ENCODE measurements around the gene CSPG5. TPM values are rescaled to one million over a fixed set of nuclear protein-coding genes. Genes with fewer than 3 reads are reported as not detected.

Gene CSPG5
- total and polyA plus RNA-seq, 5 donors from 2014 or later = 0.25 TPM; not detected in 4

- H3K4me3 Mint-ChIP-seq = no peak overlapping the region
- H3K36me3 ChIP-seq (ENCODE audit: control insufficient read depth, insufficient read depth, low read length) = no peaks in the 10 kb centered on the region
- no peaks in the 10 kb centered on the region for H3K4me1 Mint-ChIP-seq
- no peaks in the 10 kb centered on the region for H3K4me1 ChIP-seq (ENCODE audit: control insufficient read depth, insufficient read depth, low read length, poor library complexity, severe bottlenecking)
- H3K27me3 Mint-ChIP-seq = peaks cover 26% of the 10 kb centered on the region
- no peaks in the 10 kb centered on the region for H3K9me3 ChIP-seq (ENCODE audit: control insufficient read depth in 2 of 2, low read length in 2 of 2)
- no peaks in the 10 kb centered on the region for H3K36me3 Mint-ChIP-seq
- no peak for DNase-seq
- H3K9me3 Mint-ChIP-seq = no peaks in the 10 kb centered on the region
- H3K27ac Mint-ChIP-seq = peak overlapping the region in 1 of 3 donors; percentile 4
- ATAC-seq (ENCODE audit: low read depth in 2 of 2) = no peak
- no peak overlapping the region for H3K4me3 ChIP-seq (ENCODE audit: low read depth, low read length)
- H3K27ac ChIP-seq (ENCODE audit: insufficient read depth, low read length, poor library complexity, severe bottlenecking) = no peak overlapping the region
- no peaks in the 10 kb centered on the region for H3K27me3 ChIP-seq (ENCODE audit: control insufficient read depth, insufficient read depth, low read length)
Measured at GRCh38 chr3:47533996-47534454, 44.6 kb downstream of the CSPG5 start.

- Mint-ChIP-seq H3K27ac (no peak overlapping the region), H3K36me3 (no peaks in the 10 kb centered on the region), H3K27me3 (peaks cover 26% of the 10 kb centered on the region), H3K4me1 (no peaks in the 10 kb centered on the region), H3K4me3 (no peak overlapping the region), H3K9me3 (no peaks in the 10 kb centered on the region)
- H3K4me1 ChIP-seq (ENCODE audit: control insufficient read depth, insufficient read depth, low read length, poor library complexity, severe bottlenecking) = no peaks in the 10 kb centered on the region
- H3K36me3 ChIP-seq (ENCODE audit: control insufficient read depth, insufficient read depth, low read length) = no peaks in the 10 kb centered on the region
- no peak overlapping the region for H3K27ac ChIP-seq (ENCODE audit: insufficient read depth, low read length, poor library complexity, severe bottlenecking)
- no peak overlapping the region for H3K4me3 ChIP-seq (ENCODE audit: low read depth, low read length)
- ATAC-seq (ENCODE audit: low read depth in 2 of 2) (no peak), DNase-seq (no peak)
- H3K27me3 ChIP-seq (ENCODE audit: control insufficient read depth, insufficient read depth, low read length) = no peaks in the 10 kb centered on the region
- no peaks in the 10 kb centered on the region for H3K9me3 ChIP-seq (ENCODE audit: control insufficient read depth in 2 of 2, low read length in 2 of 2)
Measured at GRCh38 chr3:47533481-47533880, 45.2 kb downstream of the CSPG5 start.

DNA sequence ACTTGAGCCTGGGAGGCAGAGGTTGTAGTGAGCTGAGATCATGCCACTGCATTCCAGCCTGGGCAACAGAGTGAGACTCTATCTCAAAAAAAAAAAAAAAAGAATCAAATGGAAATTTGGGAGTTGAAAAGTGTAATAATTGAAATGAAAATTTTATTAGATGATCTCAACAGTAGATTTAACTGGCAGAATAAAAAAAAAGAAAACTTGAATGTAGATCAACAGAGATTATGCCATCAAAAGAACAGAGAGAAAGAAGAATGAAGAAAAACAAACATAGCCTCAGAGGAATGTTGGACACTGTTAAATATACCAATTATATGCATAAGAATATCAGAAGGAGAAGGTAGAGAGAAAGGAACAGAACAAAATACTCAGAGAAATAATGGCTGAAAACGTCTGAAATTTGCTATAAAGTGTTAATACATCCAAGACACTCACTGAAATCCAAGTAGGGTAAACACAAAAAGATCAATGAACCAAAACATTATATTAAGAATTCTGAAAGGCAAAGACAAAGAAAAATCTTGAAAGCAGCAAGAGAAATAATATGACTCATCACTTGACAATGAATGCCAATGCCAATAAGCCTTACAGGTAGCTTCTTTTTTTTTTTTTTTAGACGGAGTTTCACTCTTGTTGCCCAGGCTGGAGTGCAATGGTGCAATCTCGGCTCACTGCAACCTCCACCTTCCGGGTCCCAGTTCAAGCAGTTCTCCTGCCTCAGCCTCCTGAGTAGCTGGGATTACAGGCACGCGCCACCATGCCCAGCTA, 50.5 kb downstream of the CSPG5 start:
- peaks cover 0 to 4% of the 10 kb centered on the region in 2 experiments for H3K9me3 ChIP-seq (ENCODE audit: control insufficient read depth in 2 of 2, low read length in 2 of 2)
- no peak overlapping the region for H3K4me3 ChIP-seq (ENCODE audit: low read depth, low read length)
- no peak for DNase-seq
- no peak overlapping the region for H3K27ac ChIP-seq (ENCODE audit: insufficient read depth, low read length, poor library complexity, severe bottlenecking)
- Mint-ChIP-seq H3K9me3 (peaks cover 0 to 4% (median 2%) of the 10 kb centered on the region in 7 donors), H3K27me3 (peaks cover 7% of the 10 kb centered on the region), H3K36me3 (no peaks in the 10 kb centered on the region), H3K27ac (no peak overlapping the region), H3K4me3 (no peak overlapping the region), H3K4me1 (peaks cover 0 to 6% (median 0%) of the 10 kb centered on the region in 4 donors)
- no peaks in the 10 kb centered on the region for H3K36me3 ChIP-seq (ENCODE audit: control insufficient read depth, insufficient read depth, low read length)
- H3K4me1 ChIP-seq (ENCODE audit: control insufficient read depth, insufficient read depth, low read length, poor library complexity, severe bottlenecking) = no peaks in the 10 kb centered on the region
- ATAC-seq (ENCODE audit: low read depth in 2 of 2) = no peak
- no peaks in the 10 kb centered on the region for H3K27me3 ChIP-seq (ENCODE audit: control insufficient read depth, insufficient read depth, low read length)

- no peak overlapping the region for H3K4me3 Mint-ChIP-seq
Measured at GRCh38 chr3:47525617-47526016, 53.0 kb downstream of the CSPG5 start.

GRCh38 chr3:47523310-47524073, 55.2 kb downstream of the CSPG5 start:
- Histone ChIP-seq H3K36me3 (ENCODE audit: control insufficient read depth, insufficient read depth, low read length) (no peaks in the 10 kb centered on the region), H3K9me3 (ENCODE audit: control insufficient read depth in 2 of 2, low read length in 2 of 2) (peaks cover 0 to 4% of the 10 kb centered on the region in 2 experiments), H3K4me1 (ENCODE audit: control insufficient read depth, insufficient read depth, low read length, poor library complexity, severe bottlenecking) (no peaks in the 10 kb centered on the region), H3K27ac (ENCODE audit: insufficient read depth, low read length, poor library complexity, severe bottlenecking) (no peak overlapping the region), H3K4me3 (ENCODE audit: low read depth, low read length) (no peak overlapping the region), H3K27me3 (ENCODE audit: control insufficient read depth, insufficient read depth, low read length) (no peaks in the 10 kb centered on the region)
- Mint-ChIP-seq H3K4me1 (peaks cover 0 to 6% (median under 1%) of the 10 kb centered on the region in 4 donors), H3K36me3 (no peaks in the 10 kb centered on the region), H3K9me3 (peaks cover 0 to 4% (median 2%) of the 10 kb centered on the region in 7 donors), H3K27ac (no peak overlapping the region), H3K27me3 (peaks cover 10% of the 10 kb centered on the region), H3K4me3 (no peak overlapping the region)
- no peak for ATAC-seq (ENCODE audit: low read depth in 2 of 2)
- DNase-seq = no peak

More at GRCh38 chr3:47525617-47526016, 53.0 kb downstream of the CSPG5 start:
- Mint-ChIP-seq H3K36me3 (no peaks in the 10 kb centered on the region), H3K27me3 (peaks cover 8% of the 10 kb centered on the region), H3K9me3 (peaks cover 0 to 4% (median 2%) of the 10 kb centered on the region in 7 donors), H3K27ac (no peak overlapping the region), H3K4me1 (peaks cover 0 to 6% (median under 1%) of the 10 kb centered on the region in 4 donors)
- peaks cover 0 to 4% of the 10 kb centered on the region in 2 experiments for H3K9me3 ChIP-seq (ENCODE audit: control insufficient read depth in 2 of 2, low read length in 2 of 2)
- no peak for DNase-seq
- H3K4me3 ChIP-seq (ENCODE audit: low read depth, low read length) = no peak overlapping the region
- no peak for ATAC-seq (ENCODE audit: low read depth in 2 of 2)
- no peaks in the 10 kb centered on the region for H3K27me3 ChIP-seq (ENCODE audit: control insufficient read depth, insufficient read depth, low read length)
- no peak overlapping the region for H3K27ac ChIP-seq (ENCODE audit: insufficient read depth, low read length, poor library complexity, severe bottlenecking)
- no peaks in the 10 kb centered on the region for H3K36me3 ChIP-seq (ENCODE audit: control insufficient read depth, insufficient read depth, low read length)
- no peaks in the 10 kb centered on the region for H3K4me1 ChIP-seq (ENCODE audit: control insufficient read depth, insufficient read depth, low read length, poor library complexity, severe bottlenecking)

DNA sequence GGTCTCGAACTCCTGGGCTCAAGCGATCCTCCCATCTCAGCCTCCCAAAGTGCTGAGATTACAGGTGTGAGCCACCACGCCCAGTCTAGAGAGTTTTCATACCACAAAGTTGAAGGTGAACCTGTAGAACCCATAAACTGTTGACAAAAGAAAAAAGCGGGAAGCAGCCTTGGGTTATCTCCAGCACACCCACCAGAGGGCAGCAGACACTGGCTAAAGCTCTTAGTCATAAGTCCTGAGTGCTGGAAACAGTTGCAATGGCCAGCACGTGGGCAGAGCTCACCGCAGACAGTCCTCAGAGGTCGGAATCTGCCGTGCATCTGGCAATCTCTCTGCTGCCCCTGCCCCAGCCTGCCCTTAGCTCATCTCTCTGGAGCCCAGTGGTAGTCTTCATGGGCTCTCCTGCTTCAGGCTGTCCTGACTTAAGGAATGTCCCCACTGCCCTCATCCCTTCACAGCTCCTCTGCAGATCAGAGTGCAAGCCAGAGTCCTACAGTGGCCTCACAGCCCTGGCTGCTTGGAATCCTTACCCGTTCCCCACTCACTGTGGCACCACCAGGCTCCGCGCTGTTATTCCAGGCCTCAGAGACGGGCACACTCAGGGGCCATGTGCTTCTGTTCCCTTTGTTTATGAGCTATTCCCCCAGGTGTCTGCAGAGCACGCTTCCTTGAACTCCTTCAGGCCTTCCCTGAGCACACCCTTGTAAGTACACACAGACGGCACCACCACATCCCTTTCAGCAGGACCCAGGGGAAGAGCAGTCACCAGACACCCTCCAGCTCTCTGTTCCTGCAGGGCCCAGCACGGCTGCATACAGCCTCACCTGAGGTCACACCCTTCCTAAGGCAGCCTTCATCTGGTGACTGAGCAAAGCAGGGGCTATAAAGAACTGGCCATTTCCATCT, 56.3 kb downstream of the CSPG5 start:
- DNase-seq (peak; percentile 56 to 88 (median 67)), ATAC-seq (ENCODE audit: low read depth in 2 of 2) (peak; percentile 75 to 81)
- Mint-ChIP-seq H3K27ac (no peak overlapping the region), H3K36me3 (no peaks in the 10 kb centered on the region), H3K4me1 (peaks cover 0 to 6% (median under 1%) of the 10 kb centered on the region in 4 donors), H3K4me3 (no peak overlapping the region), H3K9me3 (peaks cover 0 to 5% (median 0%) of the 10 kb centered on the region in 7 donors), H3K27me3 (peaks cover 15% of the 10 kb centered on the region)
- no peaks in the 10 kb centered on the region for H3K9me3 ChIP-seq (ENCODE audit: control insufficient read depth in 2 of 2, low read length in 2 of 2)
- H3K27me3 ChIP-seq (ENCODE audit: control insufficient read depth, insufficient read depth, low read length) = no peaks in the 10 kb centered on the region
- no peaks in the 10 kb centered on the region for H3K4me1 ChIP-seq (ENCODE audit: control insufficient read depth, insufficient read depth, low read length, poor library complexity, severe bottlenecking)
- H3K4me3 ChIP-seq (ENCODE audit: low read depth, low read length) = no peak overlapping the region
- H3K27ac ChIP-seq (ENCODE audit: insufficient read depth, low read length, poor library complexity, severe bottlenecking) = no peak overlapping the region
- H3K36me3 ChIP-seq (ENCODE audit: control insufficient read depth, insufficient read depth, low read length) = no peaks in the 10 kb centered on the region

DNA sequence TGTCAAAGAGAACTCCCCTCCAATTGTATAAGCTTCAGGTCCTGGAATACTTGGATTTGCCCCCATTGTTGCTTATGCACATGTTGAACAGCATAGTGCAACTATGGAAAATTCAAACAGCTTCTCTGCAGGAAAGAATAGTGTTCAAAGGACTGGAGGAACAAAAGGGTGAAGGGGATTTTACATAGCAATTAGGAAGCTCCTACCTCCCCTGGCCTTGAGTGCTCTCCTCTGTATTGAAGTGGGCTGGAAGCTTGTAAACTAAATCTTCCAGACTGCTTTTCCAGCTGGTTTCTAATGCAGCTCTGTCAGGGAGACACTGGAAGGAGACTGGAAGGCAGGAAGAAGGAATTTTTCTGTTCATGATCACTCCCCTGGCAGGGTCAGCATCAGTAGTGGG, 57.9 kb downstream of the CSPG5 start:
- ATAC-seq (ENCODE audit: low read depth in 2 of 2) = no peak
- H3K27ac Mint-ChIP-seq = no peak overlapping the region
- H3K4me1 ChIP-seq (ENCODE audit: control insufficient read depth, insufficient read depth, low read length, poor library complexity, severe bottlenecking) = no peaks in the 10 kb centered on the region
- no peak overlapping the region for H3K27ac ChIP-seq (ENCODE audit: insufficient read depth, low read length, poor library complexity, severe bottlenecking)
- no peaks in the 10 kb centered on the region for H3K36me3 ChIP-seq (ENCODE audit: control insufficient read depth, insufficient read depth, low read length)
- peaks cover 17% of the 10 kb centered on the region for H3K27me3 Mint-ChIP-seq
- H3K27me3 ChIP-seq (ENCODE audit: control insufficient read depth, insufficient read depth, low read length) = no peaks in the 10 kb centered on the region
- peak overlapping the region in 1 of 4 donors; percentile 9 for H3K4me3 Mint-ChIP-seq
- no peaks in the 10 kb centered on the region for H3K36me3 Mint-ChIP-seq
- no peak overlapping the region for H3K4me3 ChIP-seq (ENCODE audit: low read depth, low read length)
- peaks cover 0 to 2% (median 0%) of the 10 kb centered on the region in 7 donors for H3K9me3 Mint-ChIP-seq
- H3K4me1 Mint-ChIP-seq = peaks cover 0 to 3% (median under 1%) of the 10 kb centered on the region in 4 donors
- no peak for DNase-seq
- H3K9me3 ChIP-seq (ENCODE audit: control insufficient read depth in 2 of 2, low read length in 2 of 2) = no peaks in the 10 kb centered on the region

All from CD4-positive, CD25-positive, alpha-beta regulatory T cell (primary cell).